HL-60 (cell line): ENCODE measurements around the gene NAAA.

Source experiments
- DNase-seq, 2 experiments: peaks; one replicate each; pipeline ENCODE4 v3.0.0-alpha.2; 2010 to 2020; ENCODE audit warnings: low read depth in 1 of 2, low spot score in 1 of 2
- H3K27ac ChIP-seq: fragments of 250-450 bp; sonication (Bioruptor Pico); replicated peaks from 2 replicates; pipeline ENCODE4 v1.5.1; 2020; ENCODE audit warnings: mild to moderate bottlenecking, moderate library complexity
- H3K27me3 ChIP-seq: fragments of 250-450 bp; sonication (Bioruptor Pico); 2 replicates; pipeline ENCODE4 v1.5.1; 2021; ENCODE audit warnings: mild to moderate bottlenecking, moderate library complexity; ENCODE audit not compliant: insufficient read depth, poor library complexity, severe bottlenecking
- H3K4me3 ChIP-seq: replicated peaks from 2 replicates; pipeline ENCODE4 v1.5.1; 2011; ENCODE audit warnings: mild to moderate bottlenecking, control low read depth, low read length; ENCODE audit not compliant: insufficient read depth
- CTCF ChIP-seq: IDR thresholded peaks from one replicate; pipeline ENCODE4 v1.5.1; 2011; ENCODE audit warnings: low read length, control low read depth, inconsistent platforms; ENCODE audit not compliant: insufficient read depth
- GABPA ChIP-seq: IDR thresholded peaks from 2 replicates; pipeline ENCODE4 v1.6.1; 2012; ENCODE audit warnings: low read depth
- POLR2AphosphoS5 ChIP-seq: IDR thresholded peaks from 2 replicates; pipeline ENCODE4 v1.6.1; 2012; ENCODE audit warnings: low read depth
- REST ChIP-seq: IDR thresholded peaks from 2 replicates; pipeline ENCODE4 v1.6.1; 2012; ENCODE audit warnings: low read depth; ENCODE audit not compliant: insufficient replicate concordance
- SPI1 ChIP-seq: IDR thresholded peaks from 2 replicates; pipeline ENCODE4 v1.6.1; 2012; ENCODE audit warnings: low read depth, mild to moderate bottlenecking, borderline replicate concordance

NAAA gene

GRCh38 chr4:75880278-75880677, 60.5 kb downstream of the NAAA start:
- H3K27ac ChIP-seq = no peak overlapping the region
- H3K27me3 ChIP-seq = no peaks in the 10 kb centered on the region
- no peak for DNase-seq
- TF ChIP-seq GABPA (no peak), CTCF (no peak), REST (no peak), SPI1 (no peak), POLR2AphosphoS5 (no peak)
- no peak overlapping the region for H3K4me3 ChIP-seq

- H3K27me3 ChIP-seq = no peaks in the 10 kb centered on the region
- TF ChIP-seq REST = no peak
- TF ChIP-seq CTCF = no peak
- no peak for TF ChIP-seq POLR2AphosphoS5
- TF ChIP-seq SPI1 = no peak
- TF ChIP-seq GABPA = no peak
- H3K27ac ChIP-seq = no peak overlapping the region
- no peak for DNase-seq
- H3K4me3 ChIP-seq = no peak overlapping the region
Measured at GRCh38 chr4:75878246-75878756, 62.5 kb downstream of the NAAA start.

- H3K4me3 ChIP-seq = no peak overlapping the region
- DNase-seq = no peak
- TF ChIP-seq SPI1 (no peak), GABPA (no peak), REST (no peak), CTCF (no peak), POLR2AphosphoS5 (no peak)
- no peaks in the 10 kb centered on the region for H3K27me3 ChIP-seq
- H3K27ac ChIP-seq = no peak overlapping the region
Measured at GRCh38 chr4:75876218-75876617, 64.6 kb downstream of the NAAA start.
